Smooth muscle cell (in vitro differentiated cells): Measurements from ENCODE around the gene HGF. TPM values are rescaled to one million over a fixed set of nuclear protein-coding genes. Genes with fewer than 3 reads are reported as not detected.

Source experiments
- DNase-seq: peaks from one replicate; lab custom pipeline; 2025; ENCODE audit not compliant: unreplicated experiment; lab: John Stamatoyannopoulos, UW
- H2AFZ ChIP-seq: fragments of 200-600 bp; sonication (generic); 2 replicates; pipeline ENCODE4 v1.6.0; 2016; ENCODE audit warnings: antibody characterized with exemption, low read depth, mild to moderate bottlenecking
- H3F3A ChIP-seq: fragments of 200-600 bp; sonication (generic); 2 replicates; pipeline ENCODE4 v1.6.0; 2017; ENCODE audit warnings: antibody characterized with exemption, low read depth
- H3K27ac ChIP-seq: fragments of 200-600 bp; sonication (generic); 2 replicates; pipeline ENCODE4 v1.5.1; 2016; ENCODE audit warnings: low read depth, mild to moderate bottlenecking
- H3K27me3 ChIP-seq: fragments of 200-600 bp; sonication (generic); 2 replicates; pipeline ENCODE4 v1.6.1; 2016; ENCODE audit warnings: low read depth, mild to moderate bottlenecking
- H3K36me3 ChIP-seq: fragments of 200-600 bp; sonication (generic); 2 replicates; pipeline ENCODE4 v1.5.1; 2016; ENCODE audit warnings: low read depth
- H3K4me1 ChIP-seq: fragments of 200-600 bp; sonication (generic); 2 replicates; pipeline ENCODE4 v1.5.1; 2016; ENCODE audit warnings: low read depth
- H3K4me2 ChIP-seq: fragments of 200-600 bp; sonication (generic); 2 replicates; pipeline ENCODE4 v1.6.0; 2016; ENCODE audit warnings: mild to moderate bottlenecking
- H3K4me3 ChIP-seq: fragments of 200-600 bp; sonication (generic); 2 replicates; pipeline ENCODE4 v1.5.1; 2016; ENCODE audit warnings: mild to moderate bottlenecking
- H3K79me2 ChIP-seq: fragments of 200-600 bp; sonication (generic); 2 replicates; pipeline ENCODE4 v1.6.0; 2016; ENCODE audit warnings: low read depth, mild to moderate bottlenecking
- H3K9ac ChIP-seq: fragments of 200-600 bp; sonication (generic); 2 replicates; pipeline ENCODE4 v1.6.0; 2016; ENCODE audit warnings: low read depth
- H3K9me3 ChIP-seq: fragments of 200-600 bp; sonication (generic); replicated peaks from 2 replicates; pipeline ENCODE4 v1.5.1; 2016; ENCODE audit warnings: low read depth
- H4K20me1 ChIP-seq: fragments of 200-600 bp; sonication (generic); 2 replicates; pipeline ENCODE4 v1.6.0; 2016; ENCODE audit warnings: low read depth
- CTCF ChIP-seq: fragments of 200-600 bp; sonication (generic); IDR thresholded peaks from 2 replicates; pipeline ENCODE4 v1.5.1; 2017; ENCODE audit warnings: borderline replicate concordance, mild to moderate bottlenecking, antibody characterized with exemption; ENCODE audit not compliant: insufficient read depth, poor library complexity, severe bottlenecking
- WGBS: methylation state at CpG from one replicate; pipeline ENCODE4 v1.1.7; 2016; ENCODE audit warnings: low lambda C conversion rate; 5-methylcytosine and 5-hydroxymethylcytosine counted together
- polyA plus RNA-seq: library from polyadenylated mRNA; unstranded; fragments of >200 nt; fragmentation: Nextera tagmentation; extraction: Ambion mirVana; gene quantifications from 2 replicates; pipeline ENCODE4 v1.2.1, GENCODE V29; 2016
- total RNA-seq: library from RNA; depleted of rRNA; stranded (reverse); fragments of >200 nt; gene quantifications from 2 replicates; pipeline ENCODE4 v1.2.3, GENCODE V29; 2014

Gene HGF
- total and polyA plus RNA-seq, 2 experiments from 2014 or later, result 15.4 to 43.6 TPM

- H3K4me3 ChIP-seq, result no peak overlapping the region
- TF ChIP-seq CTCF, result no peak
- H3K9me3 ChIP-seq, result no peaks in the 10 kb centered on the region
- no peaks in the 10 kb centered on the region for H4K20me1 ChIP-seq
- no peak for DNase-seq
- H3K4me1 ChIP-seq, result peaks cover 14% of the 10 kb centered on the region
- no peak overlapping the region for H3K27ac ChIP-seq
- H3K36me3 ChIP-seq, result no peaks in the 10 kb centered on the region
- no peaks in the 10 kb centered on the region for H3F3A ChIP-seq
- WGBS, result 91% methylated on average over 1 of the region's 1 CpG
- no peaks in the 10 kb centered on the region for H3K27me3 ChIP-seq
- H3K79me2 ChIP-seq, result peaks cover 32% of the 10 kb centered on the region
- no peak overlapping the region for H2AFZ ChIP-seq
- H3K9ac ChIP-seq, result no peak overlapping the region
- H3K4me2 ChIP-seq, result no peak overlapping the region
Observed at GRCh38 chr7:81761031-81761430, 8.8 kb downstream of the HGF start.

DNA sequence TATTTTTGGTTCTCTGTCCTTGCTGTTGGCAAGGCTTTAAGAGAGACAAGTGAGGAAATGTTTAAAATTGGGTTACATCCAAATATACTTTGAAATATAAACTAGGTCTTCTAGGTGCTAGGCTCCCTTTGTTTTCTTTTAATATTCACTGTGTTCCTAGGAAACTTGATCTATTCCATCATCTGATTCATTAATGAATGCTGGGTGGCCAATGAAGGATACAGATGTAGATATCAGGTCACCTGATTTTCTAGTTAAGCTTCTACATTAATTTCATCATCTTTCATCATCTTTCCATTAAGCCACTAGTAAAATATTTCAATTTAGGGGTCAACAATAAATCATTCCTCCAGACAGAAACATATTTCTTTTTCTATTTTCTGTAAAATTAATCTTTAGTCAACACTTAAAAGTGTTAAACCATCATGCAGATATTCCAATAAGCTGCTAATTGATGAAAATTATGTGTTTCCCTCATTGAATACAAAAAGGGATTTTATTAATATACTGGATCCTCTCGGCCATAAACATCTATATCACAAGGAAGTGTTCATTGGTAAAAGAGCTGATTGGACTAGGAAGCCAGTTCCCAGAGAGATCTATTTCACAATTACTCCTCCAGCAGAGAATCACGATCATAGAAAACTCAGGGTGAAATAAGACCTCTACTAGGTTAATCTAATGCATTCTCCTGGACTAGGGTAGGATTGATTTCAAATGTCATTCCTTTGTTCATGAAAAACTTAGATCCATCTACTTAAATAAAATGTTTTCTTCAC, 14.7 kb downstream of the HGF start:
- Histone ChIP-seq H3K4me1 (no peaks in the 10 kb centered on the region), H3K79me2 (no peaks in the 10 kb centered on the region), H4K20me1 (no peaks in the 10 kb centered on the region), H3K4me2 (no peak overlapping the region), H3F3A (no peaks in the 10 kb centered on the region), H2AFZ (no peak overlapping the region), H3K27me3 (no peaks in the 10 kb centered on the region), H3K9ac (no peak overlapping the region), H3K36me3 (no peaks in the 10 kb centered on the region), H3K27ac (no peak overlapping the region), H3K4me3 (no peak overlapping the region), H3K9me3 (no peaks in the 10 kb centered on the region)
- TF ChIP-seq CTCF, result no peak
- WGBS, result 92% methylated on average over 2 of the region's 2 CpGs
- no peak for DNase-seq

- Histone ChIP-seq H3F3A (no peaks in the 10 kb centered on the region), H4K20me1 (no peaks in the 10 kb centered on the region), H3K4me2 (no peak overlapping the region), H3K27ac (no peak overlapping the region), H3K9me3 (no peaks in the 10 kb centered on the region), H3K9ac (no peak overlapping the region), H2AFZ (no peak overlapping the region), H3K4me3 (no peak overlapping the region), H3K79me2 (no peaks in the 10 kb centered on the region), H3K4me1 (no peaks in the 10 kb centered on the region), H3K36me3 (no peaks in the 10 kb centered on the region), H3K27me3 (no peaks in the 10 kb centered on the region)
- TF ChIP-seq CTCF, result no peak
- 91% methylated on average over 1 of the region's 1 CpG for WGBS
- no peak for DNase-seq
Observed at GRCh38 chr7:81753392-81753791, 16.5 kb downstream of the HGF start.

DNA sequence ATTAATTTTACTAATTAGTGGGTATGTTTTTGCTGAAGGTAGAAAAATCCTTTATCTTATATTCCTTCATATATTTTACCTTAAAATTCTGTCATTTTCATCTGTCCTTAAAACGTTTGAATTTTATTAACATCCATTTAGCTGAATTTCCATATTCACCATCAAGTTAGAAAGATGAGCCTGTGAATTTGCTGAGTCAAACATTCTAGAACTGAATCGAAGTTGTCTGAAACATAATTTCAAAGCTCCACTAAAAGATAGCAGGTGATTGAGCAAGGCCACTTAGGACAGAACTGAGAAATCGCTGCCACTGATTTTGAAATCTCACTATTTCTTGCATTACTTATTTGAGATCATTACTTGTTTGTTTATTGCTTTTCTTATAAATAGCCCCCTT, 17.5 kb downstream of the HGF start:
- Histone ChIP-seq H3K27me3 (no peaks in the 10 kb centered on the region), H3F3A (no peaks in the 10 kb centered on the region), H3K4me2 (no peak overlapping the region), H4K20me1 (no peaks in the 10 kb centered on the region), H3K4me3 (no peak overlapping the region), H3K79me2 (no peaks in the 10 kb centered on the region), H2AFZ (no peak overlapping the region), H3K9ac (no peak overlapping the region), H3K27ac (no peak overlapping the region), H3K4me1 (no peaks in the 10 kb centered on the region), H3K36me3 (no peaks in the 10 kb centered on the region), H3K9me3 (no peaks in the 10 kb centered on the region)
- WGBS, result 83% methylated on average over 3 of the region's 3 CpGs
- no peak for DNase-seq
- TF ChIP-seq CTCF, result no peak
